ENCODE results near the gene GABRB1. TPM values are rescaled to one million over a fixed set of nuclear protein-coding genes. Genes with fewer than 3 reads are reported as not detected.

Gene GABRB1
- total and polyA plus RNA-seq, 8 donors, result 0.16 TPM; not detected in 7

GRCh38 chr4:47425628-47426027, 394.3 kb downstream of the GABRB1 start:
- TF ChIP-seq, protein P1, sequence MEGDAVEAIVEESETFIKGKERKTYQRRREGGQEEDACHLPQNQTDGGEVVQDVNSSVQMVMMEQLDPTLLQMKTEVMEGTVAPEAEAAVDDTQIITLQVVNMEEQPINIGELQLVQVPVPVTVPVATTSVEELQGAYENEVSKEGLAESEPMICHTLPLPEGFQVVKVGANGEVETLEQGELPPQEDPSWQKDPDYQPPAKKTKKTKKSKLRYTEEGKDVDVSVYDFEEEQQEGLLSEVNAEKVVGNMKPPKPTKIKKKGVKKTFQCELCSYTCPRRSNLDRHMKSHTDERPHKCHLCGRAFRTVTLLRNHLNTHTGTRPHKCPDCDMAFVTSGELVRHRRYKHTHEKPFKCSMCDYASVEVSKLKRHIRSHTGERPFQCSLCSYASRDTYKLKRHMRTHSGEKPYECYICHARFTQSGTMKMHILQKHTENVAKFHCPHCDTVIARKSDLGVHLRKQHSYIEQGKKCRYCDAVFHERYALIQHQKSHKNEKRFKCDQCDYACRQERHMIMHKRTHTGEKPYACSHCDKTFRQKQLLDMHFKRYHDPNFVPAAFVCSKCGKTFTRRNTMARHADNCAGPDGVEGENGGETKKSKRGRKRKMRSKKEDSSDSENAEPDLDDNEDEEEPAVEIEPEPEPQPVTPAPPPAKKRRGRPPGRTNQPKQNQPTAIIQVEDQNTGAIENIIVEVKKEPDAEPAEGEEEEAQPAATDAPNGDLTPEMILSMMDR (IDR thresholded peaks at IDR 0.05), result no peak
- no peaks in the 10 kb centered on the region for H3K36me3 ChIP-seq
- no peaks in the 10 kb centered on the region for H3K27me3 ChIP-seq
- no peak for FAIRE-seq
- H3K4me3 ChIP-seq, result no peak overlapping the region
- no peak for ATAC-seq
- DNase-seq, result peak in 1 of 6 donors; percentile 37
- H3K4me1 ChIP-seq, result no peaks in the 10 kb centered on the region
- no peak overlapping the region for H3K27ac ChIP-seq
- intact Hi-C loops (cut with DNase I), result no loop called here
- WGBS, 2 donors, result 86 to 87% methylated on average over 25 of the region's 25 CpGs
- H3K9me3 ChIP-seq, result no peaks in the 10 kb centered on the region

- Histone ChIP-seq H3K27me3 (no peaks in the 10 kb centered on the region), H3K27ac (no peak overlapping the region), H3K36me3 (no peaks in the 10 kb centered on the region), H3K9me3 (no peaks in the 10 kb centered on the region), H3K4me1 (no peaks in the 10 kb centered on the region), H3K4me3 (no peak overlapping the region)
- ATAC-seq (no peak), DNase-seq (no peak), FAIRE-seq (no peak)
- TF ChIP-seq, protein P1 (IDR thresholded peaks at IDR 0.05), result no peak
- WGBS, 2 donors, result 64 to 65% methylated on average over 2 of the region's 2 CpGs
- intact Hi-C loops (cut with DNase I), result no loop called here
Measured at GRCh38 chr4:47427935-47428334, 396.6 kb downstream of the GABRB1 start.

GRCh38 chr4:47432749-47433148, 401.4 kb downstream of the GABRB1 start:
- no peaks in the 10 kb centered on the region for H3K9me3 ChIP-seq
- ATAC-seq (no peak), DNase-seq (no peak), FAIRE-seq (no peak)
- no peak overlapping the region for H3K27ac ChIP-seq
- no peaks in the 10 kb centered on the region for H3K36me3 ChIP-seq
- H3K4me3 ChIP-seq, result no peak overlapping the region
- no peaks in the 10 kb centered on the region for H3K27me3 ChIP-seq
- H3K4me1 ChIP-seq, result no peaks in the 10 kb centered on the region
- WGBS, 2 donors, result 71 to 81% methylated on average over 1 of the region's 1 CpG
- intact Hi-C loops (cut with DNase I), result no loop called here
- TF ChIP-seq, protein P1 (IDR thresholded peaks at IDR 0.05), result no peak

- no peaks in the 10 kb centered on the region for H3K27me3 ChIP-seq
- H3K4me1 ChIP-seq, result no peaks in the 10 kb centered on the region
- ATAC-seq, result no peak
- no peak overlapping the region for H3K27ac ChIP-seq
- H3K4me3 ChIP-seq, result no peak overlapping the region
- DNase-seq, result no peak
- H3K9me3 ChIP-seq, result no peaks in the 10 kb centered on the region
- intact Hi-C loops (cut with DNase I), result no loop called here
- FAIRE-seq, result no peak
- TF ChIP-seq, protein P1 (IDR thresholded peaks at IDR 0.05), result no peak
- H3K36me3 ChIP-seq, result no peaks in the 10 kb centered on the region
Measured at GRCh38 chr4:47434931-47435330, 403.6 kb downstream of the GABRB1 start.

- no peaks in the 10 kb centered on the region for H3K27me3 ChIP-seq
- TF ChIP-seq, protein P1 (IDR thresholded peaks at IDR 0.05), result no peak
- WGBS, 2 donors, result 71 to 77% methylated on average over 5 of the region's 5 CpGs
- H3K27ac ChIP-seq, result no peak overlapping the region
- no peaks in the 10 kb centered on the region for H3K9me3 ChIP-seq
- H3K4me3 ChIP-seq, result no peak overlapping the region
- no peaks in the 10 kb centered on the region for H3K4me1 ChIP-seq
- no peak for FAIRE-seq
- intact Hi-C loops (cut with DNase I), result no loop called here
- ATAC-seq, result peak in 1 of 4 donors; percentile 70
- no peaks in the 10 kb centered on the region for H3K36me3 ChIP-seq
- DNase-seq, result peak in 1 of 6 donors; percentile 17
Measured at GRCh38 chr4:47442980-47443379, 411.6 kb downstream of the GABRB1 start.
